ENCODE data around the gene L3MBTL4. TPM values are rescaled to one million over a fixed set of nuclear protein-coding genes. Genes with fewer than 3 reads are reported as not detected.

L3MBTL4 gene
- total and polyA plus RNA-seq, 9 of the 15 experiments (the other 6 are each of a cell fraction or from before 2014, with no cell fraction given) = not detected

DNA sequence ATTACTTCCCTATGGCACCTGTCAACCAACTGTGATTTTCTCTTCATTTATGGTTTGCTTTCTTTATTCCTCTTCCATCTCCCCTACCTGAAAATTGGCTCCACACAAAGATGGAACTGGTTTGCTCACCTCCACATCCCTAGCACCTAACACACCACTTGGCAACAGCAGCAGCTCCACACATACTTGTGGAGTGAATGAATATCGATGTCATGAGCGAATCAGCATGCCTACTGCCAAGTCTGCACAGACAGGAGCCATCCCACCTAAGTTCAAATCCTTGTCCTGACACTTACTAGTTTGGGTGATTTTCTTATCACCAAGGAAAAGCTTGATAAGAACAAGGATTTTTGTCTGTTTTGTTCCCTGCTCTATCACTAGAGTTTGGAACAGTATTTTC is 328.0 kb downstream of the L3MBTL4 start:
- no peak overlapping the region for H3K27ac ChIP-seq (ENCODE audit: extremely low read depth, low read depth, low read length)
- intact Hi-C loops (cut with micrococcal nuclease) (no loop called here), in situ Hi-C loops (cut with MboI) (no loop called here)
- H3K4me1 ChIP-seq (replicated peaks in 1 of 2; ENCODE audit: control insufficient read depth in 2 of 2, insufficient read depth in 2 of 2, low read length in 2 of 2) = no peaks in the 10 kb centered on the region
- no peaks in the 10 kb centered on the region for H4K20me1 ChIP-seq (replicated peaks; ENCODE audit: control insufficient read depth, insufficient read depth, low read length)
- POLR2A ChIA-PET = no interaction called here
- no peak for DNase-seq (ENCODE audit: extremely low read depth in 1 of 4, low spot score in 3 of 4)
- H3K27me3 ChIP-seq (ENCODE audit: control insufficient read depth in 2 of 2, insufficient read depth in 2 of 2, low read length in 2 of 2) = no peaks in the 10 kb centered on the region
- no peaks in the 10 kb centered on the region for H3K79me2 ChIP-seq (ENCODE audit: control insufficient read depth, insufficient read depth, low read length)
- 0% methylated on average over 2 of the region's 2 CpGs for WGBS (ENCODE audit: insufficient coverage, low coverage, missing lambda C conversion rate)
- no peak for FAIRE-seq
- no peak for ATAC-seq
- no peaks in the 10 kb centered on the region for H3K9me3 ChIP-seq (replicated peaks; ENCODE audit: control insufficient read depth, insufficient read depth, low read depth, low read length)
- no peak overlapping the region for H2AFZ ChIP-seq (ENCODE audit: low read depth, low read length)
- no peak overlapping the region for H3K4me2 ChIP-seq (ENCODE audit: insufficient read depth, low read length)
- no peak overlapping the region for H3K9ac ChIP-seq (ENCODE audit: insufficient read depth in 1 of 2, low read depth in 2 of 2, low read length in 2 of 2)
- no peak overlapping the region for H3K4me3 ChIP-seq
- H3K36me3 ChIP-seq (ENCODE audit: control insufficient read depth, insufficient read depth, low read length) = no peaks in the 10 kb centered on the region
- TF ChIP-seq RBM14 (IDR thresholded peaks at IDR 0.05; ENCODE audit: borderline replicate concordance, insufficient read depth, low read depth, low read length) = no peak
- no peak for TF ChIP-seq ZZZ3 (IDR thresholded peaks at IDR 0.05)
- CTCF ChIA-PET (ENCODE audit: low intra/inter-chr PET ratio) = no interaction called here
- no peaks in the 10 kb centered on the region for H3K9me1 ChIP-seq (ENCODE audit: control insufficient read depth, insufficient read depth, low read length)
- no TSS peak for BruUV-seq (replicated peaks)

DNA sequence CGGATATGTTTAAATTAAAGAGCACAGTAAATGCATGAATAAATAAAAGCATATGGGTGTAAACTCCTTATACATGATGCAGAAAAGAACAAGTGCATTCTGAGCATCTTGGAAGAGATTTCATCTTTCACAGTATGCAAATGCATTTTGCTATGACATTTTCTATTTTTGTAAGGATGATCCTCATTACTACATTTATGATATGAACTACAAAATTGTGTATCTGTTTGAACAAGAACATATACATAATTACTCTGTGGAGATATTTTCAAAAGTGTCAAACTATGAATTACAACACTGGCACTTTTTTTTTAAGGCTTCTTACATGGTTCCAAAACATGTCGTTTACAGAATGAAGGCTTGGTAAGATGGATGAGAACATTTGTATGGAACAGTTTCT is 335.3 kb downstream of the L3MBTL4 start:
- in situ Hi-C loops (cut with MboI) (no loop called here), intact Hi-C loops (cut with micrococcal nuclease) (no loop called here)
- peaks cover 2% of the 10 kb centered on the region; the same call in 1 of the 2 replicates for H3K9me3 ChIP-seq (replicated peaks; ENCODE audit: control insufficient read depth, insufficient read depth, low read depth, low read length)
- H2AFZ ChIP-seq (ENCODE audit: low read depth, low read length) = no peak overlapping the region
- no peaks in the 10 kb centered on the region for H3K9me1 ChIP-seq (ENCODE audit: control insufficient read depth, insufficient read depth, low read length)
- H3K4me3 ChIP-seq = no peak overlapping the region
- ATAC-seq (no peak), FAIRE-seq (no peak), DNase-seq (ENCODE audit: extremely low read depth in 1 of 4, low spot score in 3 of 4) (no peak)
- no peak overlapping the region for H3K4me2 ChIP-seq (ENCODE audit: insufficient read depth, low read length)
- no peak for TF ChIP-seq SMAD1 (IDR thresholded peaks at IDR 0.05; ENCODE audit: low read depth, low read length, partially characterized antibody)
- TF ChIP-seq BCOR (IDR thresholded peaks at IDR 0.05) = no peak
- no peak for TF ChIP-seq ELF2 (CRISPR knock-in tag; IDR thresholded peaks at IDR 0.05)
- TF ChIP-seq, protein P1, sequence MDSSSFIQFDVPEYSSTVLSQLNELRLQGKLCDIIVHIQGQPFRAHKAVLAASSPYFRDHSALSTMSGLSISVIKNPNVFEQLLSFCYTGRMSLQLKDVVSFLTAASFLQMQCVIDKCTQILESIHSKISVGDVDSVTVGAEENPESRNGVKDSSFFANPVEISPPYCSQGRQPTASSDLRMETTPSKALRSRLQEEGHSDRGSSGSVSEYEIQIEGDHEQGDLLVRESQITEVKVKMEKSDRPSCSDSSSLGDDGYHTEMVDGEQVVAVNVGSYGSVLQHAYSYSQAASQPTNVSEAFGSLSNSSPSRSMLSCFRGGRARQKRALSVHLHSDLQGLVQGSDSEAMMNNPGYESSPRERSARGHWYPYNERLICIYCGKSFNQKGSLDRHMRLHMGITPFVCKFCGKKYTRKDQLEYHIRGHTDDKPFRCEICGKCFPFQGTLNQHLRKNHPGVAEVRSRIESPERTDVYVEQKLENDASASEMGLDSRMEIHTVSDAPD (CRISPR knock-in tag; IDR thresholded peaks at IDR 0.05) = no peak
- TF ChIP-seq CREB1 (IDR thresholded peaks at IDR 0.05) = no peak
- no peak for TF ChIP-seq CREB1 (CRISPR knock-in tag; IDR thresholded peaks at IDR 0.05)
- TF ChIP-seq, protein P2, sequence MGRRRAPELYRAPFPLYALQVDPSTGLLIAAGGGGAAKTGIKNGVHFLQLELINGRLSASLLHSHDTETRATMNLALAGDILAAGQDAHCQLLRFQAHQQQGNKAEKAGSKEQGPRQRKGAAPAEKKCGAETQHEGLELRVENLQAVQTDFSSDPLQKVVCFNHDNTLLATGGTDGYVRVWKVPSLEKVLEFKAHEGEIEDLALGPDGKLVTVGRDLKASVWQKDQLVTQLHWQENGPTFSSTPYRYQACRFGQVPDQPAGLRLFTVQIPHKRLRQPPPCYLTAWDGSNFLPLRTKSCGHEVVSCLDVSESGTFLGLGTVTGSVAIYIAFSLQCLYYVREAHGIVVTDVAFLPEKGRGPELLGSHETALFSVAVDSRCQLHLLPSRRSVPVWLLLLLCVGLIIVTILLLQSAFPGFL (CRISPR knock-in tag; IDR thresholded peaks at IDR 0.05) = no peak
- TF ChIP-seq, protein P3, sequence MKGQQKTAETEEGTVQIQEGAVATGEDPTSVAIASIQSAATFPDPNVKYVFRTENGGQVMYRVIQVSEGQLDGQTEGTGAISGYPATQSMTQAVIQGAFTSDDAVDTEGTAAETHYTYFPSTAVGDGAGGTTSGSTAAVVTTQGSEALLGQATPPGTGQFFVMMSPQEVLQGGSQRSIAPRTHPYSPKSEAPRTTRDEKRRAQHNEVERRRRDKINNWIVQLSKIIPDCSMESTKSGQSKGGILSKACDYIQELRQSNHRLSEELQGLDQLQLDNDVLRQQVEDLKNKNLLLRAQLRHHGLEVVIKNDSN (CRISPR knock-in tag; IDR thresholded peaks at IDR 0.05) = no peak
- TF ChIP-seq SMAD4 (CRISPR knock-in tag; conservative IDR thresholded peaks at IDR 0.05) = no peak
- no peak for TF ChIP-seq ZNF212 (CRISPR knock-in tag; IDR thresholded peaks at IDR 0.05)
- H3K27ac ChIP-seq (ENCODE audit: extremely low read depth, low read depth, low read length) = no peak overlapping the region
- H3K9ac ChIP-seq (ENCODE audit: insufficient read depth in 1 of 2, low read depth in 2 of 2, low read length in 2 of 2) = no peak overlapping the region
- no peaks in the 10 kb centered on the region for H4K20me1 ChIP-seq (replicated peaks; ENCODE audit: control insufficient read depth, insufficient read depth, low read length)
- no TSS peak for BruUV-seq (replicated peaks)
- ChIA-PET POLR2A (no interaction called here), CTCF (ENCODE audit: low intra/inter-chr PET ratio) (no interaction called here)
- no peaks in the 10 kb centered on the region for H3K27me3 ChIP-seq (ENCODE audit: control insufficient read depth in 2 of 2, insufficient read depth in 2 of 2, low read length in 2 of 2)
- no peaks in the 10 kb centered on the region for H3K36me3 ChIP-seq (ENCODE audit: control insufficient read depth, insufficient read depth, low read length)
- no peaks in the 10 kb centered on the region for H3K4me1 ChIP-seq (replicated peaks in 1 of 2; ENCODE audit: control insufficient read depth in 2 of 2, insufficient read depth in 2 of 2, low read length in 2 of 2)
- WGBS (ENCODE audit: insufficient coverage, low coverage, missing lambda C conversion rate) = 0% methylated on average over 2 of the region's 2 CpGs
- no peaks in the 10 kb centered on the region for H3K79me2 ChIP-seq (ENCODE audit: control insufficient read depth, insufficient read depth, low read length)

All from K562 (cell line).